ENCODE data around the gene ZNF611. TPM values are rescaled to one million over a fixed set of nuclear protein-coding genes. Genes with fewer than 3 reads are reported as not detected.
A peak's percentile ranks its signal among the peaks of the same experiment; 100 is the strongest.
"Not testable (repeated sequence)": the region's sequence is repeated elsewhere in the genome, so short reads cannot be mapped to it uniquely, and the experiment has no call there.

The ZNF611 gene
- total and polyA plus RNA-seq, 2 experiments from 2014 or later: 10.8 to 21.3 TPM

DNA sequence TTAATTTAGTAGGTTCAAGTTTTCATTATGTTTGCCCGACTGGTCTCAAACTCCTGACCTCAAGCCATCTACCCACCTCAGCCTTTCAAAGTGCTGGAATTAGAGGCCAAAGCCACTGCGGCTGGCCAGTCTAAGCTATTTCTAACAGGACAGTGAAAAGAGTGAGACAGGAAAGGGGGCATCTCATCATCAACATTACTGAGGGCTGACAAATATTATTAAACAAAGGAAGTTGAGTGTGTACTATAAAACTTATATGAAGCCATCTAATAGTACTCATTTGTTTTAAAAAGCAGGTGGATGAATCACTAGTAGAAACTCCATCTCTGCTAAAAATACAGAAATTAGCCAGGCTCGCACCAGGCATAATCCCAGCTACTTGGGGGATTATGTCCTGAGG, 24.3 kb downstream of the ZNF611 start:
- no peak for DNase-seq (ENCODE audit: low spot score)
- peaks cover 17% of the 10 kb centered on the region for H3K36me3 ChIP-seq (replicated peaks; ENCODE audit: insufficient read depth, low read depth)

DNA sequence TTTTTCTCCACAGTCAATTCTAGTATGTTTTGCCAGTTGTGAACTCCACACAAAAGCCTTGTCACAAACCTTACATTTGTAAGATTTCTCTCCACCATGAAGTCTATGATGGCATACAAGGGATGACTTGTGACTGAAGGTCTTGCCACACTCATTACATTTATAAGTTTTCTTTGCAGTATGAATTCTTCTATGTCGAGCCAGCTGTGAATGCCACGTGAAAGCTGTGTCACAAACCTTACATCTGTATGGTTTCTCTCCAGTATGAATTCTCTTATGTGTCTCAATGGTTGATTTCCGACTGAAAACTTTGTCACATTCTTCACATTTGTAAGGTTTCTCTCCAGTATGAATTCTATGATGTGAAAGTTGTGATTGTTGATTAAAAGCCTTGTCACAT, 29.2 kb downstream of the ZNF611 start:
- not testable (repeated sequence) for H3K4me1 ChIP-seq (ENCODE audit: insufficient read depth); H3K27me3 ChIP-seq; H3K4me3 ChIP-seq; DNase-seq (ENCODE audit: low spot score); H3K27ac ChIP-seq; H3K79me2 ChIP-seq; H4K20me1 ChIP-seq (ENCODE audit: insufficient read depth, poor library complexity, severe bottlenecking); H3K9me2 ChIP-seq (replicated peaks; ENCODE audit: insufficient read depth); H3K4me2 ChIP-seq; H2AFZ ChIP-seq
- peaks cover 14% of the 10 kb centered on the region for H3K9me3 ChIP-seq (ENCODE audit: low read depth)
- peaks cover 20% of the 10 kb centered on the region for H3K36me3 ChIP-seq (replicated peaks; ENCODE audit: insufficient read depth, low read depth)
- 99% methylated on average over 3 of the region's 3 CpGs for WGBS (ENCODE audit: low lambda C conversion rate, missing lambda C conversion rate)

More for the DNA sequence above, 24.3 kb downstream of the ZNF611 start:
- Histone ChIP-seq H3K9me3 (ENCODE audit: low read depth) (peaks cover 7% of the 10 kb centered on the region), H3K4me1 (ENCODE audit: insufficient read depth) (no peaks in the 10 kb centered on the region), H3K27ac (no peak overlapping the region), H3K9me2 (replicated peaks; ENCODE audit: insufficient read depth) (no peaks in the 10 kb centered on the region), H3K4me2 (no peak overlapping the region), H3K4me3 (no peak overlapping the region), H2AFZ (no peak overlapping the region), H3K27me3 (no peaks in the 10 kb centered on the region), H4K20me1 (ENCODE audit: insufficient read depth, poor library complexity, severe bottlenecking) (no peaks in the 10 kb centered on the region), H3K79me2 (no peaks in the 10 kb centered on the region)
- WGBS (ENCODE audit: low lambda C conversion rate, missing lambda C conversion rate): 95% methylated on average over 3 of the region's 3 CpGs
- no peak for TF ChIP-seq EZH2 (IDR thresholded peaks at IDR 0.05; ENCODE audit: borderline replicate concordance)
- TF ChIP-seq, protein P1, sequence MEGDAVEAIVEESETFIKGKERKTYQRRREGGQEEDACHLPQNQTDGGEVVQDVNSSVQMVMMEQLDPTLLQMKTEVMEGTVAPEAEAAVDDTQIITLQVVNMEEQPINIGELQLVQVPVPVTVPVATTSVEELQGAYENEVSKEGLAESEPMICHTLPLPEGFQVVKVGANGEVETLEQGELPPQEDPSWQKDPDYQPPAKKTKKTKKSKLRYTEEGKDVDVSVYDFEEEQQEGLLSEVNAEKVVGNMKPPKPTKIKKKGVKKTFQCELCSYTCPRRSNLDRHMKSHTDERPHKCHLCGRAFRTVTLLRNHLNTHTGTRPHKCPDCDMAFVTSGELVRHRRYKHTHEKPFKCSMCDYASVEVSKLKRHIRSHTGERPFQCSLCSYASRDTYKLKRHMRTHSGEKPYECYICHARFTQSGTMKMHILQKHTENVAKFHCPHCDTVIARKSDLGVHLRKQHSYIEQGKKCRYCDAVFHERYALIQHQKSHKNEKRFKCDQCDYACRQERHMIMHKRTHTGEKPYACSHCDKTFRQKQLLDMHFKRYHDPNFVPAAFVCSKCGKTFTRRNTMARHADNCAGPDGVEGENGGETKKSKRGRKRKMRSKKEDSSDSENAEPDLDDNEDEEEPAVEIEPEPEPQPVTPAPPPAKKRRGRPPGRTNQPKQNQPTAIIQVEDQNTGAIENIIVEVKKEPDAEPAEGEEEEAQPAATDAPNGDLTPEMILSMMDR (IDR thresholded peaks at IDR 0.05; ENCODE audit: poor library complexity): no peak
- no peak for TF ChIP-seq EZH2phosphoT487 (IDR thresholded peaks at IDR 0.05; ENCODE audit: low read depth, severe bottlenecking, unreplicated experiment)

DNA sequence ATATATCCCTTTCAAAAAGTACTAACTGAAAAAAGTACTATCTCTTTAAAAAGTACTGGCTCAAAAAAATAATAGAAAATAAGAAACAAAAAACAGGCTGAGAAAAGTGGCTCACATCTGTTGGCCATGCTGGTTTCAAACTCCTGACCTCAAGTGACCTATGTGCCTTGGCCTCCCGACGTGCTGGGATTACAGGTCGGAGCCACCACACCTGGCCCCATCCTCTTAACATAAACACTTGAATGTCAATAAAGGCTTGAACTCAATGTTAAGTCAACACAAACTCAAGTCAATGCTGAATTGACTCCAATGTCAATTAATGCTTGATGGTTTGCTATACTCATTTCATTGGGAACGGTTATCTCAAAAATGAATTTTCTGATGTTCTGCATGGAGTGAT, 30.9 kb downstream of the ZNF611 start:
- no peaks in the 10 kb centered on the region for H3K79me2 ChIP-seq
- H3K4me3 ChIP-seq: no peak overlapping the region
- DNase-seq (ENCODE audit: low spot score): no peak
- 83% methylated on average over 4 of the region's 4 CpGs for WGBS (ENCODE audit: low lambda C conversion rate, missing lambda C conversion rate)
- no peak overlapping the region for H3K27ac ChIP-seq
- H3K9me3 ChIP-seq (ENCODE audit: low read depth): peaks cover 14% of the 10 kb centered on the region
- no peaks in the 10 kb centered on the region for H4K20me1 ChIP-seq (ENCODE audit: insufficient read depth, poor library complexity, severe bottlenecking)
- TF ChIP-seq EZH2phosphoT487 (IDR thresholded peaks at IDR 0.05; ENCODE audit: low read depth, severe bottlenecking, unreplicated experiment) (no peak), EZH2 (IDR thresholded peaks at IDR 0.05; ENCODE audit: borderline replicate concordance) (no peak)
- TF ChIP-seq, protein P1 (IDR thresholded peaks at IDR 0.05; ENCODE audit: poor library complexity): no peak
- H3K27me3 ChIP-seq: no peaks in the 10 kb centered on the region
- no peak overlapping the region for H3K4me2 ChIP-seq
- H2AFZ ChIP-seq: no peak overlapping the region
- H3K36me3 ChIP-seq (replicated peaks; ENCODE audit: insufficient read depth, low read depth): peaks cover 20% of the 10 kb centered on the region
- no peaks in the 10 kb centered on the region for H3K4me1 ChIP-seq (ENCODE audit: insufficient read depth)
- no peaks in the 10 kb centered on the region for H3K9me2 ChIP-seq (replicated peaks; ENCODE audit: insufficient read depth)

DNA sequence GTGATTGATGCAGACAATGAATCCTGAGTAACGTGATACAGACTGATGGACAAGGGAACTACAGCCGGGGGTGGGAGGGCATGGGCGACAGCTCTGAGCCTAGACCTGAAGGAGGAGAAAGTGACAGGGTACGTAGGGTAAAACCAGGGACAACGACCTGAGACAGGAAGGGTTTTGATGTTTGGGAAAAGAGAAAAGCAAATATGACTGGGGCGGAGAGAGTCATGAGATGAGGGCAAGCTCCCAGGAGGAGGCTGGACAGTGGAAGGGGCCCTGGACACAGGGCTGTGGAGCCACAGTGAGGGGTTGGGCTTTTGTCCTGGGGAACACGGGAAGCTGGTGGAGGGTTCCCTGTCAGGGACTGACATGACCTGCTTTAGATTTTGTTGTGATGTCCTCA, 34.2 kb downstream of the ZNF611 start:
- no peak for DNase-seq (ENCODE audit: low spot score)
- Histone ChIP-seq H3K4me3 (no peak overlapping the region), H3K9me3 (ENCODE audit: low read depth) (peaks cover 9% of the 10 kb centered on the region), H2AFZ (no peak overlapping the region), H3K4me1 (ENCODE audit: insufficient read depth) (no peaks in the 10 kb centered on the region), H3K36me3 (replicated peaks; ENCODE audit: insufficient read depth, low read depth) (peaks cover 5% of the 10 kb centered on the region), H3K27me3 (no peaks in the 10 kb centered on the region), H3K79me2 (no peaks in the 10 kb centered on the region), H4K20me1 (ENCODE audit: insufficient read depth, poor library complexity, severe bottlenecking) (no peaks in the 10 kb centered on the region), H3K4me2 (no peak overlapping the region), H3K27ac (no peak overlapping the region), H3K9me2 (replicated peaks; ENCODE audit: insufficient read depth) (no peaks in the 10 kb centered on the region)
- no peak for TF ChIP-seq EZH2 (IDR thresholded peaks at IDR 0.05; ENCODE audit: borderline replicate concordance)
- TF ChIP-seq, protein P1 (IDR thresholded peaks at IDR 0.05; ENCODE audit: poor library complexity): no peak
- TF ChIP-seq EZH2phosphoT487 (IDR thresholded peaks at IDR 0.05; ENCODE audit: low read depth, severe bottlenecking, unreplicated experiment): no peak
- 80% methylated on average over 7 of the region's 7 CpGs for WGBS (ENCODE audit: low lambda C conversion rate, missing lambda C conversion rate)

DNA sequence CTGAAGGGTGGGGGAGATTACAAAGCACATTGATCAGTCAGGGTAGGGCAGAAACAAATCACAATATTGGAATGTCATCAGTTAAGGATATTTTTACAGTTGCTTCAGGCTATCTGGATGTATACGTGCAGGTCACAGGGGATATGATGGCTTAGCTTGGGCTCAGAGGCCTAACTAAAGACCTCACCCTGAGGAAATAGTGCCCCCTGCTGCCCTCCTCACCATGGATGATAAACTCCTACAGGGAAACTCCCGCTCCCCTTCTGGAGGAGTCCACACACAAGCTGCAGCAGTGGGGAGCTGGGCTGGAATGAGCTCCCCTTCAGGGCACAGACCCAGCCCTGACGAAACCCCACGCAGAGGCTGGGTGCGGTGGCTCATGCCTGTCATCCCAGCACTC, 35.3 kb downstream of the ZNF611 start:
- H3K36me3 ChIP-seq (replicated peaks; ENCODE audit: insufficient read depth, low read depth); H3K27ac ChIP-seq; H3K79me2 ChIP-seq; H3K4me1 ChIP-seq (ENCODE audit: insufficient read depth); H3K4me3 ChIP-seq; H3K9me3 ChIP-seq (ENCODE audit: low read depth); H3K27me3 ChIP-seq; H2AFZ ChIP-seq; H3K9me2 ChIP-seq (replicated peaks; ENCODE audit: insufficient read depth); H3K4me2 ChIP-seq; H4K20me1 ChIP-seq (ENCODE audit: insufficient read depth, poor library complexity, severe bottlenecking): not testable (repeated sequence)
- DNase-seq (ENCODE audit: low spot score): peak; percentile 14
- 77% methylated on average over 5 of the region's 5 CpGs for WGBS (ENCODE audit: low lambda C conversion rate, missing lambda C conversion rate)

Measured in hepatocyte (in vitro differentiated cells).